HepG2 (cell line): ENCODE results near the gene THBS1. TPM values are rescaled to one million over a fixed set of nuclear protein-coding genes. Genes with fewer than 3 reads are reported as not detected.

Experiments used
- ATAC-seq: fragments of 200-7000 bp; cut with Tn5 transposase; 3 replicates; pipeline ENCODE4 v1.9.1; 2020; ENCODE audit warnings: mild to moderate bottlenecking, moderate library complexity
- BruUV-seq: library from RNA; stranded (reverse); fragments of 400-500 nt; replicated peaks from 2 replicates; lab custom pipeline; 2021; lab: Mats Ljungman, UMichigan
- CTCF ChIA-PET: fragments of 300-600 bp; formaldehyde crosslinking; extraction: SDS; loops from one replicate; lab custom pipeline; 2021; ENCODE audit warnings: low total read pairs, inconsistent platforms, low intra/inter-chr PET ratio; lab: Yijun Ruan, JAX
- POLR2A ChIA-PET: fragments of 350-600 bp; sonication (Branson Sonifier 250); formaldehyde crosslinking; loops from one replicate; lab custom pipeline; 2020; ENCODE audit warnings: antibody characterized with exemption, inconsistent platforms; lab: Yijun Ruan, JAX
- DNase-seq: peaks from one replicate; pipeline ENCODE4 v3.0.0-alpha.2; 2015; ENCODE audit warnings: low spot score
- FAIRE-seq: peaks from 3 replicates; lab custom pipeline; 2011; peaks lifted over from hg19 to GRCh38; lab: Jason Lieb, UNC
- H2AFZ ChIP-seq: one replicate; pipeline ENCODE4 v1.6.1; 2011; ENCODE audit warnings: low read length, inconsistent platforms
- H3K27ac ChIP-seq: fragments of 300-600 bp; 3 replicates; pipeline ENCODE4 v1.8.0; 2011; ENCODE audit warnings: mixed run types, mild to moderate bottlenecking, mixed read lengths, low read length, inconsistent platforms; ENCODE audit not compliant: insufficient read depth; ENCODE audit errors: extremely low read length
- H3K27me3 ChIP-seq, 2 experiments: fragments of 200-600 bp in 1 of 2; 2 replicates in 1 of 2; 3 replicates in 1 of 2; pipeline versions ENCODE4 v1.6.0 to v1.8.0; 2011; ENCODE audit warnings: low read length in 2 of 2, mild to moderate bottlenecking in 2 of 2, moderate library complexity in 2 of 2, inconsistent platforms in 1 of 2; ENCODE audit not compliant: insufficient read depth in 2 of 2, control insufficient read depth in 1 of 2
- H3K36me3 ChIP-seq, 2 experiments: fragments of 200-600 bp in 1 of 2; replicated peaks in 1 of 2; 2 replicates in 1 of 2; 3 replicates in 1 of 2; pipeline versions ENCODE4 v1.5.1 to v1.8.0; 2011; ENCODE audit warnings: low read length in 2 of 2, inconsistent platforms in 1 of 2; ENCODE audit not compliant: insufficient read depth in 2 of 2, control insufficient read depth in 1 of 2
- H3K4me1 ChIP-seq: 2 replicates; pipeline ENCODE4 v1.5.1; 2012; ENCODE audit warnings: low read length, inconsistent platforms; ENCODE audit not compliant: insufficient read depth
- H3K4me2 ChIP-seq: 2 replicates; pipeline ENCODE4 v1.6.0; 2011; ENCODE audit warnings: low read depth, low read length, inconsistent platforms
- H3K4me3 ChIP-seq, 3 experiments: fragments of 200-600 bp in 1 of 3; sonication (generic), shearing (Covaris generic) in 1 of 3; replicated peaks in 1 of 3; 2 replicates each; pipeline ENCODE4 v1.5.1; 2011 to 2016; ENCODE audit warnings: low read length in 3 of 3, inconsistent platforms in 2 of 3, low read depth in 2 of 3, mild to moderate bottlenecking in 2 of 3, control low read depth in 1 of 3, mixed read lengths in 1 of 3; ENCODE audit not compliant: insufficient read depth in 1 of 3
- H3K79me2 ChIP-seq: one replicate; pipeline ENCODE4 v1.6.1; 2011; ENCODE audit warnings: low read length, inconsistent platforms; ENCODE audit not compliant: insufficient read depth
- H3K9ac ChIP-seq: 2 replicates; pipeline ENCODE4 v1.6.0; 2011; ENCODE audit warnings: mild to moderate bottlenecking, low read depth, low read length, inconsistent platforms; ENCODE audit not compliant: insufficient read depth
- H3K9me3 ChIP-seq: 2 replicates; pipeline ENCODE4 v1.5.1; 2012; ENCODE audit warnings: mild to moderate bottlenecking, low read length
- H4K20me1 ChIP-seq: 2 replicates; pipeline ENCODE4 v1.6.0; 2011; ENCODE audit warnings: inconsistent platforms, mild to moderate bottlenecking, low read length, moderate library complexity; ENCODE audit not compliant: insufficient read depth
- ARHGAP35 ChIP-seq: sonication (generic); formaldehyde crosslinking; IDR thresholded peaks from 2 replicates; pipeline ENCODE4 v1.9.0; 2022; ENCODE audit warnings: mild to moderate bottlenecking, inconsistent platforms, moderate library complexity, missing genetic modification reagents, borderline replicate concordance
- ESRRA ChIP-seq: sonication (generic); formaldehyde crosslinking; IDR thresholded peaks from 2 replicates; pipeline ENCODE4 v1.5.1; 2020; ENCODE audit warnings: mild to moderate bottlenecking, low read depth, missing genetic modification reagents
- HIVEP1 ChIP-seq: sonication (generic); formaldehyde crosslinking; IDR thresholded peaks from 2 replicates; pipeline ENCODE4 v1.4.0; 2020; ENCODE audit warnings: mild to moderate bottlenecking, missing genetic modification reagents
- HMGXB4 ChIP-seq, 2 experiments: sonication (generic) in 1 of 2; formaldehyde crosslinking in 1 of 2; IDR thresholded peaks; 2 replicates each; pipeline versions ENCODE4 v1.4.0 to v1.6.1; 2018 to 2020; ENCODE audit warnings: missing genetic modification reagents in 2 of 2, borderline replicate concordance in 1 of 2, low read depth in 1 of 2, mild to moderate bottlenecking in 1 of 2, missing biosample characterization in 1 of 2
- HNRNPK ChIP-seq: fragments of 200-400 bp; formaldehyde crosslinking; IDR thresholded peaks from 2 replicates; pipeline ENCODE4 v1.6.1; 2018; ENCODE audit warnings: low read length, low read depth, moderate library complexity, mild to moderate bottlenecking; ENCODE audit not compliant: poor library complexity, severe bottlenecking
- NFE2L1 ChIP-seq: sonication (generic); formaldehyde crosslinking; IDR thresholded peaks from 2 replicates; pipeline ENCODE4 v1.4.0; 2020; ENCODE audit warnings: missing genetic modification reagents, mild to moderate bottlenecking, borderline replicate concordance
- RARG ChIP-seq: sonication (generic); formaldehyde crosslinking; IDR thresholded peaks from 2 replicates; pipeline ENCODE4 v1.4.0; 2020; ENCODE audit warnings: low read depth, mild to moderate bottlenecking, missing genetic modification reagents
- SP140L ChIP-seq: sonication (generic); formaldehyde crosslinking; IDR thresholded peaks from 2 replicates; pipeline ENCODE4 v1.4.0; 2020; ENCODE audit warnings: missing genetic modification reagents, borderline replicate concordance
- ZBTB33 ChIP-seq: sonication (generic); formaldehyde crosslinking; IDR thresholded peaks from 2 replicates; pipeline ENCODE4 v1.4.0; 2020; ENCODE audit warnings: missing genetic modification reagents
- ZBTB43 ChIP-seq: sonication (generic); formaldehyde crosslinking; conservative IDR thresholded peaks from 2 replicates; pipeline ENCODE4 v1.4.0; 2020; ENCODE audit warnings: missing genetic modification reagents
- ZGPAT ChIP-seq: IDR thresholded peaks from 2 replicates; pipeline ENCODE4 v1.6.1; 2016; ENCODE audit warnings: mild to moderate bottlenecking
- ZNF12 ChIP-seq: sonication (generic); formaldehyde crosslinking; IDR thresholded peaks from 2 replicates; pipeline ENCODE4 v1.5.0; 2020; ENCODE audit warnings: missing genetic modification reagents
- ZNF274 ChIP-seq: sonication (generic); formaldehyde crosslinking; IDR thresholded peaks from 2 replicates; pipeline ENCODE4 v1.5.1; 2020; ENCODE audit warnings: mild to moderate bottlenecking, missing genetic modification reagents
- ZNF333 ChIP-seq: sonication (generic); formaldehyde crosslinking; IDR thresholded peaks from 2 replicates; pipeline ENCODE4 v1.4.0; 2020; ENCODE audit warnings: mild to moderate bottlenecking, missing genetic modification reagents, borderline replicate concordance
- WGBS: methylation state at CpG from one replicate; pipeline ENCODE4 v1.1.6; 2017; ENCODE audit warnings: low lambda C conversion rate; 5-methylcytosine and 5-hydroxymethylcytosine counted together
- in situ Hi-C: cut with HindIII; loops from 2 replicates; pipeline ENCODE4 v1.10.0; 2017; ENCODE audit warnings: low pct_unique_long_range_greater_than_20kb; ENCODE audit not compliant: extremely low pct_ligation_motif_present
- intact Hi-C: fragments of 100-400 bp; cut with micrococcal nuclease; formaldehyde crosslinking; loops from one replicate; pipeline ENCODE4 v1.10.0; 2022; ENCODE audit not compliant: unreplicated experiment
- polyA plus RNA-seq, 8 experiments: library from polyadenylated mRNA; depleted of rRNA in 3 of 8; stranded (reverse) in 7 of 8; unstranded in 1 of 8; fragments of >200 nt; fragmentation: Illumina TruSeq in 4 of 8; extraction: Trizol in 4 of 8; gene quantifications; 2 replicates each; pipeline versions ENCODE4 v1.2.1 to v1.2.3, GENCODE V29; 2011 to 2016; ENCODE audit warnings: low read depth in 4 of 8, missing spikeins in 1 of 8, mixed read lengths in 1 of 8; ENCODE audit not compliant: insufficient read depth in 1 of 8
- total RNA-seq, 5 experiments: library from RNA; depleted of rRNA; stranded (reverse); fragments of >200 nt; fragmentation: Illumina TruSeq; extraction: Trizol; gene quantifications; 2 replicates each; pipeline ENCODE4 v1.2.3, GENCODE V29; 2016; ENCODE audit warnings: low read depth in 1 of 5
- TF ChIP-seq, protein P1 (sequence below): sonication (generic); formaldehyde crosslinking; IDR thresholded peaks from 2 replicates; pipeline ENCODE4 v1.4.0; 2020; ENCODE audit warnings: missing genetic modification reagents, borderline replicate concordance

Gene THBS1
- total and polyA plus RNA-seq, 2 of the 13 experiments (the other 11 are each of a cell fraction or from before 2014, with no cell fraction given) = 54.7 to 67.1 TPM

DNA sequence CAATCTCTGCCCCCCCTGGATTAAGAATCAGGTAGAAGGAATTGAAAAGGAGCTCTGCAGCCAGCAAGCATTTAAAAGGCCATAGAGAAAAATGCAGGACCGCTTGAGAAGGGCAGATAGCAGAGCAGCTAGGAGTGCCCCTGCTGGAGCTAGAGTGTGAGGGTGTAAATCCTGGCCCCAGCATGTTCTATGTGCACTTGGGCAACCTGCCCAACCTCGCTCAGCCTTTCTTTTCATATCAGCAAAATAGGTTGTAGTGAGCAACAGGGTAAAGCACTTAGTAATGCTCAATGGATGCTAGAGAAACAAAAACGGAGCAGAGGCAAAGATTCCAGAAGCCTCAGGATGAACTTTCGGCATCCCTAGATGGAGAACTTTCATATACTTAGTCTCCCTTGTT is 25.0 kb upstream of the THBS1 start:
- Histone ChIP-seq H3K27me3 (no peaks in the 10 kb centered on the region), H3K27ac (no peak overlapping the region), H3K79me2 (no peaks in the 10 kb centered on the region), H2AFZ (no peak overlapping the region), H3K4me1 (no peaks in the 10 kb centered on the region), H3K9ac (no peak overlapping the region), H3K36me3 (no peaks in the 10 kb centered on the region), H3K4me2 (no peak overlapping the region), H3K9me3 (no peaks in the 10 kb centered on the region), H4K20me1 (no peaks in the 10 kb centered on the region), H3K4me3 (no peak overlapping the region)
- FAIRE-seq = no peak
- in situ Hi-C loops (no loop called here), intact Hi-C loops (no loop called here)
- no peak for DNase-seq
- ChIA-PET CTCF (no interaction called here), POLR2A (interaction anchor here (1.0 kb wide), 1 partner anchor 25 kb away, joined by 4 read pairs; the partner anchor contains the start of gene THBS1)
- ATAC-seq = 0 out of 3 replicates have a peak, but pooled peaks have one; percentile 40
- no TSS peak for BruUV-seq
- 48% methylated on average over 3 of the region's 4 CpGs for WGBS
- TF ChIP-seq ZGPAT (CRISPR knock-in tag) (no peak), HMGXB4 (CRISPR knock-in tag; IDR thresholded peaks at IDR 0.05; ENCODE audit: borderline replicate concordance in 1 of 2, low read depth in 1 of 2) (no peak), ZBTB33 (CRISPR knock-in tag) (no peak), HNRNPK (no peak), ZNF333 (CRISPR knock-in tag) (no peak), ZNF12 (no peak), ZNF274 (CRISPR knock-in tag) (no peak), NFE2L1 (CRISPR knock-in tag) (no peak), SP140L (no peak), ARHGAP35 (CRISPR knock-in tag) (no peak), HIVEP1 (CRISPR knock-in tag) (no peak), ESRRA (no peak), ZBTB43 (CRISPR knock-in tag) (no peak), RARG (CRISPR knock-in tag) (no peak)
- TF ChIP-seq, protein P1, sequence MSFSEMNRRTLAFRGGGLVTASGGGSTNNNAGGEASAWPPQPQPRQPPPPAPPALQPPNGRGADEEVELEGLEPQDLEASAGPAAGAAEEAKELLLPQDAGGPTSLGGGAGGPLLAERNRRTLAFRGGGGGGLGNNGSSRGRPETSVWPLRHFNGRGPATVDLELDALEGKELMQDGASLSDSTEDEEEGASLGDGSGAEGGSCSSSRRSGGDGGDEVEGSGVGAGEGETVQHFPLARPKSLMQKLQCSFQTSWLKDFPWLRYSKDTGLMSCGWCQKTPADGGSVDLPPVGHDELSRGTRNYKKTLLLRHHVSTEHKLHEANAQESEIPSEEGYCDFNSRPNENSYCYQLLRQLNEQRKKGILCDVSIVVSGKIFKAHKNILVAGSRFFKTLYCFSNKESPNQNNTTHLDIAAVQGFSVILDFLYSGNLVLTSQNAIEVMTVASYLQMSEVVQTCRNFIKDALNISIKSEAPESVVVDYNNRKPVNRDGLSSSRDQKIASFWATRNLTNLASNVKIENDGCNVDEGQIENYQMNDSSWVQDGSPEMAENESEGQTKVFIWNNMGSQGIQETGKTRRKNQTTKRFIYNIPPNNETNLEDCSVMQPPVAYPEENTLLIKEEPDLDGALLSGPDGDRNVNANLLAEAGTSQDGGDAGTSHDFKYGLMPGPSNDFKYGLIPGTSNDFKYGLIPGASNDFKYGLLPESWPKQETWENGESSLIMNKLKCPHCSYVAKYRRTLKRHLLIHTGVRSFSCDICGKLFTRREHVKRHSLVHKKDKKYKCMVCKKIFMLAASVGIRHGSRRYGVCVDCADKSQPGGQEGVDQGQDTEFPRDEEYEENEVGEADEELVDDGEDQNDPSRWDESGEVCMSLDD (CRISPR knock-in tag) = no peak
